OCI-LY7 (cell line): ENCODE measurements around the gene TRIM22. TPM values are rescaled to one million over a fixed set of nuclear protein-coding genes. Genes with fewer than 3 reads are reported as not detected.

Experiments used
- BruUV-seq: library from RNA; stranded (reverse); fragments of 400-500 nt; replicated peaks from 2 replicates; lab custom pipeline; 2021; lab: Mats Ljungman, UMichigan
- CTCF ChIA-PET: fragments of 300-600 bp; sonication (Branson Sonifier 250); formaldehyde crosslinking; loops from one replicate; lab custom pipeline; 2022; ENCODE audit warnings: antibody characterized with exemption; ENCODE audit not compliant: unreplicated experiment; lab: Charles Lee
- POLR2A ChIA-PET: fragments of 300-600 bp; sonication (Branson Sonifier 250); formaldehyde crosslinking; loops from one replicate; lab custom pipeline; 2022; ENCODE audit warnings: antibody characterized with exemption; lab: Charles Lee
- DNase-seq: peaks from one replicate; pipeline ENCODE4 v3.0.0-alpha.2; 2015; ENCODE audit warnings: low spot score
- H2AFZ ChIP-seq: fragments of 200-600 bp; sonication (generic), shearing (Covaris generic); 2 replicates; pipeline ENCODE4 v1.6.1; 2014; ENCODE audit warnings: mild to moderate bottlenecking, antibody characterized with exemption, low read length, moderate library complexity
- H3K27ac ChIP-seq: fragments of 200-600 bp; sonication (generic); 2 replicates; pipeline ENCODE4 v1.5.1; 2014; ENCODE audit warnings: mixed run types, low read depth, mild to moderate bottlenecking, moderate library complexity, low read length, inconsistent platforms; ENCODE audit not compliant: poor library complexity, severe bottlenecking
- H3K36me3 ChIP-seq: fragments of 200-600 bp; sonication (generic); 2 replicates; pipeline ENCODE4 v1.6.1; 2014; ENCODE audit warnings: mild to moderate bottlenecking, antibody characterized with exemption, low read length, moderate library complexity, mixed read lengths; ENCODE audit not compliant: insufficient read depth
- H3K4me1 ChIP-seq: fragments of 200-600 bp; sonication (generic); 2 replicates; pipeline ENCODE4 v1.5.1; 2014; ENCODE audit warnings: mild to moderate bottlenecking, low read length; ENCODE audit not compliant: insufficient read depth, poor library complexity, severe bottlenecking
- H3K4me2 ChIP-seq: fragments of 200-600 bp; sonication (generic); 2 replicates; pipeline ENCODE4 v1.6.1; 2014; ENCODE audit warnings: mild to moderate bottlenecking, low read length
- H3K4me3 ChIP-seq: fragments of 200-600 bp; sonication (generic); 2 replicates; pipeline ENCODE4 v1.5.1; 2014; ENCODE audit warnings: mild to moderate bottlenecking, low read depth, low read length; ENCODE audit not compliant: poor library complexity, severe bottlenecking
- H3K79me2 ChIP-seq: fragments of 200-600 bp; sonication (generic); 2 replicates; pipeline ENCODE4 v1.6.1; 2016; ENCODE audit warnings: low read depth, mild to moderate bottlenecking, low read length, moderate library complexity, mixed read lengths; ENCODE audit not compliant: insufficient read depth
- H3K9me2 ChIP-seq: fragments of 200-600 bp; sonication (generic); 2 replicates; pipeline ENCODE4 v1.6.1; 2016; ENCODE audit warnings: mild to moderate bottlenecking, low read length, mixed read lengths; ENCODE audit not compliant: insufficient read depth
- H3K9me3 ChIP-seq: fragments of 200-600 bp; sonication (generic); 2 replicates; pipeline ENCODE4 v1.6.1; 2014; ENCODE audit warnings: mild to moderate bottlenecking, mixed run types, low read length, mixed read lengths
- H4K20me1 ChIP-seq: fragments of 200-600 bp; sonication (generic); 2 replicates; pipeline ENCODE4 v1.6.1; 2014; ENCODE audit warnings: mild to moderate bottlenecking, antibody characterized with exemption, low read length, moderate library complexity, mixed read lengths; ENCODE audit not compliant: insufficient read depth
- CTCF ChIP-seq: fragments of 200-600 bp; sonication (generic); conservative IDR thresholded peaks from 2 replicates; pipeline ENCODE4 v1.5.1; 2014; ENCODE audit warnings: mild to moderate bottlenecking, antibody characterized with exemption, low read length, moderate library complexity, mixed read lengths
- EZH2phosphoT487 ChIP-seq: fragments of 200-600 bp; sonication (generic); IDR thresholded peaks from 2 replicates; pipeline ENCODE4 v1.6.1; 2018; ENCODE audit warnings: low read depth, borderline replicate concordance, mild to moderate bottlenecking, mixed run types, antibody characterized with exemption, low read length, moderate library complexity, mixed read lengths
- intact Hi-C: fragments of 100-400 bp; cut with micrococcal nuclease; formaldehyde crosslinking; loops from one replicate; pipeline ENCODE4 v1.10.0; 2022; ENCODE audit not compliant: unreplicated experiment
- total RNA-seq, 2 experiments: library from RNA; depleted of rRNA in 1 of 2; stranded (reverse); fragments of >200 nt in 1 of 2; shearing (Covaris generic) in 1 of 2; gene quantifications; 2 replicates each; pipeline ENCODE4 v1.2.3, GENCODE V29; 2014 to 2022

Gene TRIM22
- total RNA-seq, 2 experiments from 2014 or later = 28.5 to 41.6 TPM

GRCh38 chr11:5665746-5666401 is 23.7 kb upstream of the TRIM22 start:
- Histone ChIP-seq H3K4me2 (no peak overlapping the region), H3K79me2 (no peaks in the 10 kb centered on the region), H3K9me2 (no peaks in the 10 kb centered on the region), H3K4me3 (no peak overlapping the region), H3K27ac (no peak overlapping the region), H3K9me3 (no peaks in the 10 kb centered on the region), H3K4me1 (no peaks in the 10 kb centered on the region), H2AFZ (no peak overlapping the region), H3K36me3 (peaks cover 29% of the 10 kb centered on the region), H4K20me1 (no peaks in the 10 kb centered on the region)
- no TSS peak for BruUV-seq
- CTCF ChIA-PET = interaction anchor here (0.6 kb wide), 1 partner anchor 981 kb away, joined by 3 read pairs; no protein-coding TSS in a partner anchor
- no peak for DNase-seq
- POLR2A ChIA-PET = interaction anchor here (0.6 kb wide), 1 partner anchor 695 kb away, joined by 6 read pairs; no protein-coding TSS in a partner anchor
- intact Hi-C loops = no loop called here
- TF ChIP-seq EZH2phosphoT487 (no peak), CTCF (no peak)

DNA sequence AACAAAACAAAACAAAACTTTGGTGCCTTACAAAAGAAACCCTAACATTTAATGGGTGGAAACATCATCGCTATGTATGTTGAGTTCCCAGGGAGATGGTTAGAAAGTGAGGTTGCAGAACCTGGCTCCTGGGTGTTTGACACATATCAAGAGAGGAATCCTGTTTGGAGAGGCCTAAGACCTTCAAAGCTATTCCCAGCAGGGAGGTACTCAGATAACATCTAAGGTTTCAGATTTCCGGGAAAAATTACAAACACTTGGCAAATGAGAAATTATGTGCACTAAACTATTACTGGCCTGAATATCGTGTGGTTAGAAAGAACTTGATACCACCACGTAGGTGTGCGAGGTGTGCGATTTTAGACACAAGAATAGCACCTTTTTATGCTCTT is 23.2 kb upstream of the TRIM22 start:
- DNase-seq = no peak
- BruUV-seq = no TSS peak
- Histone ChIP-seq H4K20me1 (no peaks in the 10 kb centered on the region), H3K4me3 (no peak overlapping the region), H3K4me1 (no peaks in the 10 kb centered on the region), H3K9me3 (no peaks in the 10 kb centered on the region), H3K4me2 (no peak overlapping the region), H3K36me3 (peaks cover 30% of the 10 kb centered on the region), H3K9me2 (no peaks in the 10 kb centered on the region), H3K79me2 (no peaks in the 10 kb centered on the region), H3K27ac (no peak overlapping the region), H2AFZ (no peak overlapping the region)
- ChIA-PET CTCF (no interaction called here), POLR2A (no interaction called here)
- intact Hi-C loops = no loop called here
- TF ChIP-seq EZH2phosphoT487 (no peak), CTCF (no peak)

- BruUV-seq = no TSS peak
- intact Hi-C loops = no loop called here
- CTCF ChIA-PET = no interaction called here
These were observed 17.8 kb upstream of the TRIM22 start for GRCh38 chr11:5671831-5672230.

More at GRCh38 chr11:5671831-5672230, 17.8 kb upstream of the TRIM22 start:
- TF ChIP-seq EZH2phosphoT487 (no peak), CTCF (no peak)
- Histone ChIP-seq H2AFZ (no peak overlapping the region), H4K20me1 (no peaks in the 10 kb centered on the region), H3K4me3 (no peak overlapping the region), H3K79me2 (no peaks in the 10 kb centered on the region), H3K4me1 (no peaks in the 10 kb centered on the region), H3K36me3 (peaks cover 27% of the 10 kb centered on the region), H3K9me2 (no peaks in the 10 kb centered on the region), H3K27ac (no peak overlapping the region), H3K4me2 (no peak overlapping the region), H3K9me3 (no peaks in the 10 kb centered on the region)
- DNase-seq = no peak
- POLR2A ChIA-PET = interaction anchor here (0.7 kb wide), 1 partner anchor 12 kb away, joined by 3 read pairs; no protein-coding TSS in a partner anchor
